Neural cell (in vitro differentiated cells): ENCODE data around the gene RGS14. TPM values are rescaled to one million over a fixed set of nuclear protein-coding genes. Genes with fewer than 3 reads are reported as not detected.

Experiments
- H2AFZ ChIP-seq: fragments of 200-600, 300-800 bp; sonication (generic), shearing (Covaris generic); 2 replicates; pipeline ENCODE4 v1.6.0; 2014; ENCODE audit warnings: low read depth, mild to moderate bottlenecking, antibody characterized with exemption, low read length, moderate library complexity
- H3F3A ChIP-seq: fragments of 200-600 bp; shearing (Covaris generic); 2 replicates; pipeline ENCODE4 v1.6.1; 2016; ENCODE audit warnings: mild to moderate bottlenecking, moderate library complexity, mixed read lengths, antibody characterized with exemption, low read length; ENCODE audit not compliant: insufficient read depth, poor library complexity, severe bottlenecking
- H3K27ac ChIP-seq: fragments of 200-600, 300-800 bp; sonication (generic), shearing (Covaris generic); 2 replicates; pipeline ENCODE4 v1.5.1; 2014; ENCODE audit warnings: mild to moderate bottlenecking, low read length, moderate library complexity
- H3K27me3 ChIP-seq: fragments of 300-800, 200-600 bp; sonication (generic), shearing (Covaris generic); 2 replicates; pipeline ENCODE4 v1.6.0; 2014; ENCODE audit warnings: mild to moderate bottlenecking, low read depth, low read length, moderate library complexity; ENCODE audit not compliant: insufficient read depth
- H3K36me3 ChIP-seq: fragments of 300-800, 200-600 bp; sonication (generic), shearing (Covaris generic); 2 replicates; pipeline ENCODE4 v1.5.1; 2014; ENCODE audit warnings: mild to moderate bottlenecking, antibody characterized with exemption, low read length, moderate library complexity; ENCODE audit not compliant: insufficient read depth
- H3K4me2 ChIP-seq: fragments of 300-800, 200-600 bp; sonication (generic), shearing (Covaris generic); 2 replicates; pipeline ENCODE4 v1.6.0; 2014; ENCODE audit warnings: mild to moderate bottlenecking, low read length
- H3K4me3 ChIP-seq: fragments of 300-800, 200-600 bp; sonication (generic), shearing (Covaris generic); 2 replicates; pipeline ENCODE4 v1.5.1; 2014; ENCODE audit warnings: mild to moderate bottlenecking, low read length, moderate library complexity
- H3K79me2 ChIP-seq: fragments of 200-600 bp; shearing (Covaris generic); replicated peaks from 2 replicates; pipeline ENCODE4 v1.6.0; 2014; ENCODE audit warnings: mild to moderate bottlenecking, low read length, moderate library complexity; ENCODE audit not compliant: insufficient read depth
- H3K9ac ChIP-seq: fragments of 300-800, 200-600 bp; sonication (generic), shearing (Covaris generic); 2 replicates; pipeline ENCODE4 v1.6.1; 2016; ENCODE audit warnings: mild to moderate bottlenecking, low read length, mixed read lengths
- H3K9me2 ChIP-seq: fragments of 200-600 bp; shearing (Covaris generic); 2 replicates; pipeline ENCODE4 v1.6.1; 2016; ENCODE audit warnings: mild to moderate bottlenecking, low read length, mixed read lengths; ENCODE audit not compliant: insufficient read depth
- H3K9me3 ChIP-seq: fragments of 200-600, 300-800 bp; sonication (generic), shearing (Covaris generic); 2 replicates; pipeline ENCODE4 v1.6.1; 2016; ENCODE audit warnings: mild to moderate bottlenecking, mixed run types, low read length, moderate library complexity, mixed read lengths
- H4K20me1 ChIP-seq: fragments of 200-600 bp; shearing (Covaris generic); 2 replicates; pipeline ENCODE4 v1.6.1; 2016; ENCODE audit warnings: mild to moderate bottlenecking, mixed run types; ENCODE audit not compliant: insufficient read depth
- EP300 ChIP-seq: fragments of 450-650 bp; conservative IDR thresholded peaks from 2 replicates; pipeline ENCODE4 v1.6.1; 2014; ENCODE audit warnings: antibody characterized with exemption, mild to moderate bottlenecking, moderate library complexity; ENCODE audit not compliant: poor library complexity, severe bottlenecking
- EZH2 ChIP-seq: fragments of 200-600, 300-800 bp; shearing (Covaris generic), sonication (generic); IDR thresholded peaks from 2 replicates; pipeline ENCODE4 v1.6.1; 2014; ENCODE audit warnings: antibody characterized with exemption, low read length, borderline replicate concordance, mild to moderate bottlenecking; ENCODE audit not compliant: insufficient read depth, poor library complexity, severe bottlenecking
- MXI1 ChIP-seq: fragments of 450-650 bp; conservative IDR thresholded peaks from 2 replicates; pipeline ENCODE4 v1.6.1; 2014; ENCODE audit warnings: antibody characterized with exemption, mild to moderate bottlenecking; ENCODE audit not compliant: poor library complexity, severe bottlenecking
- POLR2AphosphoS5 ChIP-seq: IDR thresholded peaks from 2 replicates; pipeline ENCODE4 v1.6.1; 2012
- RAD21 ChIP-seq: fragments of 450-650 bp; conservative IDR thresholded peaks from 2 replicates; pipeline ENCODE4 v1.6.1; 2014; ENCODE audit warnings: antibody characterized with exemption, mild to moderate bottlenecking, moderate library complexity
- SMC3 ChIP-seq: fragments of 450-650 bp; conservative IDR thresholded peaks from 2 replicates; pipeline ENCODE4 v1.6.1; 2014; ENCODE audit warnings: antibody characterized with exemption, mild to moderate bottlenecking, moderate library complexity; ENCODE audit not compliant: poor library complexity
- TAF1 ChIP-seq: IDR thresholded peaks from 2 replicates; pipeline ENCODE4 v1.6.1; 2012; ENCODE audit warnings: low read depth
- polyA plus RNA-seq: library from polyadenylated mRNA; depleted of rRNA; stranded (reverse); fragments of >200 nt; gene quantifications from 2 replicates; pipeline ENCODE4 v1.2.3, GENCODE V29; 2014
- TF ChIP-seq, protein P1 (sequence below): fragments of 450-650 bp; IDR thresholded peaks from 2 replicates; pipeline ENCODE4 v1.5.1; 2014; ENCODE audit warnings: antibody characterized with exemption, mild to moderate bottlenecking, moderate library complexity; ENCODE audit not compliant: poor library complexity, severe bottlenecking
- TF ChIP-seq, protein P2 (sequence below): IDR thresholded peaks from 2 replicates; pipeline ENCODE4 v1.6.1; 2012; ENCODE audit warnings: borderline replicate concordance

The RGS14 gene
- polyA plus RNA-seq, 1 donor from 2014 or later: 32.3 TPM

DNA sequence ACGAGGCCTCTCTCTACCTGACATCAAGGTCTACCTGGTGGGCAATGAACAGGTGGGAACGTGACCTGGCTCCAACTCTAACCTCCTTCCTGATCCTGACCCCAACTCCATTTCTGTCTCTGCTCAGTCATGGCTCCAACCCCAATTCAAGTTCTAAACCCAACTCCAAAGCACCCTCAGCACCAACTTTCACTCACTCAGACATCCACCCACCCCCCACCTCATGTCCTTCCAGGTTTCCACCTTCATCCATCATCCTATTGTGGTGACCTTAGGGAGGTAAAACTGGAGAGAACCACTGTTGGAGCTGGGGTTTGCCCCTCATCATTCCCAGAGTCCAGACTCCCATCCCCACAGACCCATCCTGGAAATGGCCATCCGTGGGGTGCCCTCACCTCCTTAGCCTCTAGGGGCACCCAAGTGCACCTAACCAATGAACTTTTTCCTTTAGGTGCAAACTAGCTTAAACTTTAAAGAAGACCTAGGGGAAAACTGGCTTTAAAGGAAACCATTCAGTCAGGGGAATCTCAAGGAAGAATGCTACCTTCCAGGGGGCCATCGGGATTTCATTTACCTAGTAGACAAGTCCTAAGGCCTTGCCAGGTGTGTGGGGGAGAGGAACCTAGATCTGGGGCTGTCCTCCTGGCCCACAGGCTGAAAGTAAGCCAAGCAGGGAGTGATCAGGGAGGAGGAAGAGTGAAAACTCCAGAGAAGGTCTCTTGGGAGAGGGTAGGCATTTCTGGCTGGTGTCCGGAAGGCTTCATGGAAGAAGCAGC, 11.3 kb downstream of the RGS14 start:
- TF ChIP-seq MXI1 (no peak), EP300 (no peak)
- TF ChIP-seq, protein P1, sequence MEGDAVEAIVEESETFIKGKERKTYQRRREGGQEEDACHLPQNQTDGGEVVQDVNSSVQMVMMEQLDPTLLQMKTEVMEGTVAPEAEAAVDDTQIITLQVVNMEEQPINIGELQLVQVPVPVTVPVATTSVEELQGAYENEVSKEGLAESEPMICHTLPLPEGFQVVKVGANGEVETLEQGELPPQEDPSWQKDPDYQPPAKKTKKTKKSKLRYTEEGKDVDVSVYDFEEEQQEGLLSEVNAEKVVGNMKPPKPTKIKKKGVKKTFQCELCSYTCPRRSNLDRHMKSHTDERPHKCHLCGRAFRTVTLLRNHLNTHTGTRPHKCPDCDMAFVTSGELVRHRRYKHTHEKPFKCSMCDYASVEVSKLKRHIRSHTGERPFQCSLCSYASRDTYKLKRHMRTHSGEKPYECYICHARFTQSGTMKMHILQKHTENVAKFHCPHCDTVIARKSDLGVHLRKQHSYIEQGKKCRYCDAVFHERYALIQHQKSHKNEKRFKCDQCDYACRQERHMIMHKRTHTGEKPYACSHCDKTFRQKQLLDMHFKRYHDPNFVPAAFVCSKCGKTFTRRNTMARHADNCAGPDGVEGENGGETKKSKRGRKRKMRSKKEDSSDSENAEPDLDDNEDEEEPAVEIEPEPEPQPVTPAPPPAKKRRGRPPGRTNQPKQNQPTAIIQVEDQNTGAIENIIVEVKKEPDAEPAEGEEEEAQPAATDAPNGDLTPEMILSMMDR: peak; percentile 45
- Histone ChIP-seq H3K79me2 (no peaks in the 10 kb centered on the region), H4K20me1 (no peaks in the 10 kb centered on the region), H3K9me2 (no peaks in the 10 kb centered on the region), H3K9ac (no peak overlapping the region), H3K4me3 (no peak overlapping the region), H3K36me3 (no peaks in the 10 kb centered on the region), H3F3A (no peaks in the 10 kb centered on the region), H3K27me3 (peaks cover 4% of the 10 kb centered on the region), H2AFZ (no peak overlapping the region), H3K4me2 (no peak overlapping the region), H3K9me3 (no peaks in the 10 kb centered on the region), H3K27ac (no peak overlapping the region)

DNA sequence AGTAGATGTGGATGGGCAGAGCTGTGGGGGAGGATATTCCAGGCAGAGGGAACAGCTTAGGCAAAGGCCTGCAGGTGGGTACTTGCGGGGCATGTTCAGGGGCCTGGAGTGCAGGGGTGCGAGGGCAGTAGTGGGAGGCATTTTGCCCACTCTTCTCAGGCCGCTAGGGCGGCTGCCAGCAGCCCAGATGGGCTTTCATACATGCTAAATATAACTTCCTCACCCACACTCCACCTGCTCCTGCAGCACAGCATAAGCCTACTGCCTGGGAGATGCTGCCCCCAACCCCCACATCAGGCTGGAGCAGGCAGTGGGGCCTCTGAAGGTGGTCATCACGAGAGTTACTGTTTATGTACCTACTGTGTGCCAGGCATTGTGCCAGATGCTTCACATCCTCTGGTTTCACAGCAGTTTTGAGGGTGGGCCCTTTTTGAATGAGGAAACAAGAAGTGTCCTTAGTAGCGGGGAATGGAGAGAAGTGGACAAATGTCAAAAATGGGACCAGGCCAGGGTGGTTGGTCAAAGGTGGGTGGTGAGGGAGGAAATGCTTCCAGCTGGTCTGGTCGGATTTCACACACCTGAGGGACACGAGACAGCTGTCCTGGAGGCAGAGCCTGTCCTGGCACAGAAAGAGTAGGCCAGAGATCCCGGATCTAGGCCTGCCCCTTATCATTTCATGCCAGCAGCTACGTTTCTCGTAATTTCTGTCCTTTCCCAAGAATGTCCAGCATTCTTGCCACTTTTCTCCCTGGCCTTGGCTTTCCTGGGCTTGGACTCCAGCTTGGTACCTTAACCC, 12.1 kb downstream of the RGS14 start:
- no peak overlapping the region for H3K4me2 ChIP-seq
- H3K4me3 ChIP-seq: no peak overlapping the region
- no peak overlapping the region for H3K9ac ChIP-seq
- no peaks in the 10 kb centered on the region for H4K20me1 ChIP-seq
- H3K9me2 ChIP-seq: no peaks in the 10 kb centered on the region
- H3K79me2 ChIP-seq: no peaks in the 10 kb centered on the region
- H3K27me3 ChIP-seq: peaks cover 4% of the 10 kb centered on the region
- TF ChIP-seq MXI1 (no peak), POLR2AphosphoS5 (no peak), SMC3 (no peak), EP300 (no peak), RAD21 (no peak), TAF1 (no peak), EZH2 (no peak)
- TF ChIP-seq, protein P1: no peak
- TF ChIP-seq, protein P2, sequence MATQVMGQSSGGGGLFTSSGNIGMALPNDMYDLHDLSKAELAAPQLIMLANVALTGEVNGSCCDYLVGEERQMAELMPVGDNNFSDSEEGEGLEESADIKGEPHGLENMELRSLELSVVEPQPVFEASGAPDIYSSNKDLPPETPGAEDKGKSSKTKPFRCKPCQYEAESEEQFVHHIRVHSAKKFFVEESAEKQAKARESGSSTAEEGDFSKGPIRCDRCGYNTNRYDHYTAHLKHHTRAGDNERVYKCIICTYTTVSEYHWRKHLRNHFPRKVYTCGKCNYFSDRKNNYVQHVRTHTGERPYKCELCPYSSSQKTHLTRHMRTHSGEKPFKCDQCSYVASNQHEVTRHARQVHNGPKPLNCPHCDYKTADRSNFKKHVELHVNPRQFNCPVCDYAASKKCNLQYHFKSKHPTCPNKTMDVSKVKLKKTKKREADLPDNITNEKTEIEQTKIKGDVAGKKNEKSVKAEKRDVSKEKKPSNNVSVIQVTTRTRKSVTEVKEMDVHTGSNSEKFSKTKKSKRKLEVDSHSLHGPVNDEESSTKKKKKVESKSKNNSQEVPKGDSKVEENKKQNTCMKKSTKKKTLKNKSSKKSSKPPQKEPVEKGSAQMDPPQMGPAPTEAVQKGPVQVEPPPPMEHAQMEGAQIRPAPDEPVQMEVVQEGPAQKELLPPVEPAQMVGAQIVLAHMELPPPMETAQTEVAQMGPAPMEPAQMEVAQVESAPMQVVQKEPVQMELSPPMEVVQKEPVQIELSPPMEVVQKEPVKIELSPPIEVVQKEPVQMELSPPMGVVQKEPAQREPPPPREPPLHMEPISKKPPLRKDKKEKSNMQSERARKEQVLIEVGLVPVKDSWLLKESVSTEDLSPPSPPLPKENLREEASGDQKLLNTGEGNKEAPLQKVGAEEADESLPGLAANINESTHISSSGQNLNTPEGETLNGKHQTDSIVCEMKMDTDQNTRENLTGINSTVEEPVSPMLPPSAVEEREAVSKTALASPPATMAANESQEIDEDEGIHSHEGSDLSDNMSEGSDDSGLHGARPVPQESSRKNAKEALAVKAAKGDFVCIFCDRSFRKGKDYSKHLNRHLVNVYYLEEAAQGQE: no peak
- no peaks in the 10 kb centered on the region for H3F3A ChIP-seq
- no peaks in the 10 kb centered on the region for H3K36me3 ChIP-seq
- no peaks in the 10 kb centered on the region for H3K9me3 ChIP-seq
- H3K27ac ChIP-seq: no peak overlapping the region
- no peak overlapping the region for H2AFZ ChIP-seq
